Inflammatory macrophage treated with lipopolysaccharide for 1 hour (primary cell): ENCODE results near the gene CADPS2.

Source experiments
- DNase-seq, 2 donors: peaks; one replicate each; pipeline ENCODE4 v3.0.0-alpha.2; 2020 to 2022

CADPS2 gene

GRCh38 chr7:122429926-122430325, 456.3 kb downstream of the CADPS2 start:
- no peak for DNase-seq

DNA sequence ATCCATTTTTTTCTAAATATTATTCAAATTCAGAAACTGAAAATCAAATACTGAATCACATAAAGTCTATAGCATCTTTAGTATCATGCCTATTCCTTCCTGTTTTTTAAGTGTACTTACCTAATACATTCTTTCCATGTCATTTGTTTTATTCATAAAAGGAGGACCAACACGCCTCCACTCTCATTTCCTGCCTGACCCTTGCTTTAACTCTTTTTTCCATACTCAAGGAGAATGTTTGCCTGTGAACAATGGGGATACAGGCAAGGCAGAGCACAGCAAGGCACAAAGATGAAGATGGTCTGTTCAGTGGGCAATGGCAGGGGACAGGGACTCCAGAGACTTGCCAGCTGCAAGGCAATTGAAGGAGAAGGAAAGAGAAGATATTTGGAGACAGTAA, 460.5 kb downstream of the CADPS2 start:
- DNase-seq, result no peak

- no peak for DNase-seq
Measured at GRCh38 chr7:122423591-122423990, 462.7 kb downstream of the CADPS2 start.

DNA sequence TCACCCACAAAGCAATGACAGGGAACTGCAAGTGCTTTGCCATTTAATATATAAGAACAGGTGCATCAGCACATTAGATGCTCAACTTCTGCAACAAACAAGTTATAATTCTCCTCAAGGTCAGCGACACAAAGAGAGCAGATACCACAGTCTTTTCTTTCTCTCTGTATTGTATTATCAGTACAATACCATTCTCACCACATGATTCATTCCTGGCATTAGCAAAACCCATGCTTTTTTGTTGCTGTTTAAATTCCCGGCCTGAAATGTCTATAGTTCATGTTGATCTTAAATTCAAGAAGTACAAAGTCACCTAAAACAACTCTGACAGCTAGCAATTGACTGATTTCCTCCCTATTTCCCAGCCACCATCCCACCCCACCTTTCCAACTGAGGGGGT, 469.9 kb downstream of the CADPS2 start:
- DNase-seq, result no peak

- DNase-seq, result no peak
Measured at GRCh38 chr7:122415510-122415909, 470.8 kb downstream of the CADPS2 start.

GRCh38 chr7:122413339-122413738, 472.9 kb downstream of the CADPS2 start:
- DNase-seq, result no peak

- DNase-seq, result no peak
Measured at GRCh38 chr7:122412883-122413282, 473.4 kb downstream of the CADPS2 start.

- no peak for DNase-seq
Measured at GRCh38 chr7:122412441-122412840, 473.8 kb downstream of the CADPS2 start.

- DNase-seq, result no peak
Measured at GRCh38 chr7:122407195-122407594, 479.1 kb downstream of the CADPS2 start.

DNA sequence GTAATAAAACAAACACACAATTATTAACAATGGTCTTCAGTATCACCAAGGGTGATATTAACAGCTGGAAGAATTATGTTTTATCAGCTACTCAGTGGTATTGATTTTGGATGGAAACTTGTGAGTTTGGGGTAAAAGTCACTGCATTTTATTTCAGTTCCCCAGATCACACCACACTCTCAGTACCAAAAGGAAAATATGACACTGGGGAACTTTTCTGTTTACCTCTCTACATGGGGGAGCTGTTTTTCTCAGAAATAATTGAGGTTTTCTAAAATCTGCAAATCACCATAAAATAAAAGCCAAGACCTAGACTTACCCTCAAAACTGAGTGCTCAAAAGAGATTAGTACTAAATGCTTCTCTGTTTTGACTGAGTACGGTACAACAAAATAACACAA, 483.1 kb downstream of the CADPS2 start:
- DNase-seq, result no peak

DNA sequence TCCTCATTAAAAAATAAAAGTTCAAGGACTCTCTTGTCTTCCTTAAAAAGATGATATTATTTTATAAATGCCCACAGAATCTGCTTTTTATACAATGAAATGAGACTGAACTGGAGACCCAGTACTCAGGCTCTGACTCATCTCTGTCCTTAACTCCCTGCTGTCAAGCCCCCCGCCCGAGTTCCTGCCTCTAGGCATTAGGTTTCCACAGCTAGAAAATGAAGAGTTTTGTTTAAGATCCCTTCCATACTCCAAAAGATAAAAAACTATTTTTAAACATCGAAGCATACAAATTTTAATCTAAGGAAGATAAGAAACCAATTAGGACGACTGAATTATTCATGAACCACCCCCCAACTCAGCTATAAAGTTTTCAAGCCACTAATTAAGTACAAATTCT, 484.0 kb downstream of the CADPS2 start:
- DNase-seq, result no peak

- DNase-seq, result no peak
Measured at GRCh38 chr7:122397381-122397780, 488.9 kb downstream of the CADPS2 start.

DNA sequence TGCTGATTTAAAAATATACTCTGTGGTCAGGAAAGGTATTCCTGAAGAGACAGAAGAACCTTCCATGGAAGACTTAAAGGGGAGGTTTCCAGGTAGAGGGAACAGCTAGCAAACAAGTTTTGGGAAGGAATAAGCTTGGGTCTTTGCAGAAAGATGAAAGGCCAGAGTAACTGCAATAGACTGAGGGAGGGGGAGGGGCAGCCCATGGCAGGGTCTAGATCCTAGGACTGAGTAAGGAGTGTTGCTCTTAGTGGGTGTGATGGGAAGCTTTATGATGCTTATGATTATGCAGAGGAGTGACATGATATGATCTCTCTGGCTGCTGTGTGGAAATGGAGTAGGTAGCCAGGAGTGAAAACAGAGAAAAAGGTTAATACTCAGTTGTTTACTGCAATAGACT, 491.7 kb downstream of the CADPS2 start:
- DNase-seq, result no peak

DNA sequence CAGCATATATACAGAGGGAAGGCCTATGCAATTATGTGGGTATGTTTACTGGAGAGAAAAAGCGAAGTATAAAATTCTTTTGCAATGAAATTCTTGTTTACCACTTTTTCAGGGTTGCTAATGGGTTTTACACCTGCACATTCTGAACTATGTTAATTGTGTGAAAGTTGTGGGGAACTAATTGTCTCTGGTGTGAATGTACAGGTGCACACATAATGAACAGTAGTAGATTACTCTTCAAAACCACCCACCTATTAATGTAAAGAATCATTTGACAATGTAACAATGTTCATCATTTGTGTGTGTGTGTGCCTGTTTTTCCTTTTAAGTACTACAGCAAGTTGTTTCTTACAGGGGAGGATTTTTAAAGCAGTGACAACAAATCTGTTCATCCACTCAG, 501.7 kb downstream of the CADPS2 start:
- no peak for DNase-seq

- no peak for DNase-seq
Measured at GRCh38 chr7:122383934-122384333, 502.3 kb downstream of the CADPS2 start.

DNA sequence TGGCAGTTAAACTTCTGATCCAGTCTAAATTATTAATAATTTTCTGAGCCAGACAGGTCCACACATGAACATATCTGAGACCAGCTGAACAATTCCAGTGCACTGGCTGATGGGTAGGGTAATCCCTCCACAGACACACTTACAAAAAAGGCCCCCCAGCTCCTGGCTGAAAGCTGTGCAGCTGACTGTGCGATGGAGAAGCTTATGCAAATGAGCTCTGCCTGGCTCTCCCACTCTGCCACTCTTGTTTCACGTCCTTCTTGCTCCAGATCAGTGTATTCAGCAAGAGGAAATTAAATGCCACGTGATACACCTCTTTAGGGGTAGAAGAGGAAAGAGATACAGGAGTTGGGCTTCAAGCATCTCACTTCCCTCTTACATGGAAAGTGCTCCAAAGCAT, 505.3 kb downstream of the CADPS2 start:
- no peak for DNase-seq

DNA sequence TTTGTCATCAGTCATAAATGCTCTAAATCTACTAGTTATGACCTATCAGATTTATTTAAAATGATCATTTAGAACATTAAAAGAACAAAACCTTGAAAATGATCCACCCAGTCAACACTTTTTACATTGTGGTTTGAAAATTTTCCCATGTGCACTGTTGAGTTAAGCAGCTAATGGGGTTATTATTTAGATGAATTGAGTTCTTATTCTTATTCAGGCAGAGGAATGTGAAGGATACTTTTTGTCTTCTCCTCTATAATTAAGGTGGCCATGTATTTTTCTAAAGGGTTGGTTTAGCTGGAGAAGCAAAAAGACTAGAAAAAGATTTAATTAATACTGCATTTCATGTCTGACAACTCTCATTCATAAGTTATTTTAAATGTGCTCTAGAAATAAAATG, 506.8 kb downstream of the CADPS2 start:
- no peak for DNase-seq

GRCh38 chr7:122369756-122370155, 516.5 kb downstream of the CADPS2 start:
- DNase-seq, result no peak

GRCh38 chr7:122364761-122365280, 521.4 kb downstream of the CADPS2 start:
- no peak for DNase-seq

DNA sequence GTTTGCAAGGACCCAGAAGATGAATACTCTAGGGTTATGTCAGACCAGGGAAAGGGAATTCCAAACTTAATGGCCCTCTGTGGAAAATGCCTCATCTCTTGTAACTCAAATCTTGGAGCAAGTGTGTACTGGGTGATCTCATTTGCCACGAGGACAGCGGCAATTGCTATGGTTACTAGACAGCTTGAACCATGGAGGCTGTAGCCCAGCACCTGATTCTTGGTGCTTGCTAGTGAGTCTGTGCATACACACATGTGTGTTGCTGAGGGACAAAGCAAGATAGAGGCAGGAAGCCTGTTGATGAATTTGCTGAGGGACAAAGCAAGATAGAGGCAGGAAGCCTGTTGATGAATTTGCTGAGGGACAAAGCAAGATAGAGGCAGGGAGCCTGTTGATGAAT, 523.1 kb downstream of the CADPS2 start:
- no peak for DNase-seq

DNA sequence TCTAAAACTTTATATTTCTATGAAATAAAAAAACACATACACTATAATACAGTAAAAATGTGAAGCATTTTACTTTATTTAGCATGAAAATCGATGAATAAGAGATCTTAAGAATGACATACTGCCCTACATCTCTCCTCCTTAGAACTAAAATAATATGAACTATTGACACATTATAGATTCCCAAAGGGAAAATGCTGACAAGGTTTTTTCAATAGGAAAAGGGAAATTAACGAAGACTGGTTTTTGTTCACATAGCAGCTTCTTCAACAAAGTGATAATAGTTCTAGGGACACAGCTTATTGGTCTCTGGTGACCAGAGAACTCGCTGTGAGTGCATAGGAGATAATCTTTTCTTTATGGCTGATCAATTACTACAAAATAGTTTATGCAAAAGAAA, 523.8 kb downstream of the CADPS2 start:
- no peak for DNase-seq

GRCh38 chr7:122354656-122355055, 531.6 kb downstream of the CADPS2 start:
- DNase-seq, result no peak

DNA sequence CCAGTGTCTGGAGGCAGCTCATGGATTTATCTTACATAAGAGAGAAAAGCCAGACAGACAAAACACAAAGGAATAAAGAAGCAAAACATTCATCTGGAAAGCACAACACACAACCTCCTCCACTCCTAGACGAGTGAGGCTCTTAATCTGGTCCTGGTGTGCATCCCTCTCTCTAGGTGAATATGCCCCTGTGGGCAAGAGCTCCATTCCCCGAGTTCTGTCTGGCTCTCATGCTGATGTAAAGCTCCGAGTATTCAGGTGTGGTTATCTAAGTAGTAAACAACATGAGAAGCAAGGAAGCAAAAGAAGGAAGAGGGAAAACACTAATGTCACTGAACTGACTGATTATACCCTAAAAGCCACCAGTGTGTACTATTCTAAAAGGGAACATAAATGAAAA, 533.8 kb downstream of the CADPS2 start:
- DNase-seq, result no peak

DNA sequence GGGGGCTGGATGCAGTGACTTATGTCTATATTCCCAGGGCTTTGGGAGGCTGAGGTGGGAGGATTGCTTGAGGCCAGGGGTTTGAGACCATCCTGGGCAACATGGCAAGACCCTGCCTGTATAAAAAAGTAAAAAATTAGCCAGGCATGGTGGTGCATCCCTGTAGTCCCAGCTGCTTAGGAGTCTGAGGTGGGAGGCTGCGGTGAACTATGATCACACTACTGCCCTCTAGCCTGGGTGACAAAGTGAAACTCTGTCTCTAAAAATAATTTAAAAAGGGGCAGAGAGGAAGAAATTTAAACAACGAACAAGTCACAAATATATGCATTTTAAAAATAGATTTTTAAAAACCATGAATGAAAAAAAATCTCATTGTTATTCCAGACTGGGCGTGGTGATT, 535.6 kb downstream of the CADPS2 start:
- DNase-seq, result no peak

DNA sequence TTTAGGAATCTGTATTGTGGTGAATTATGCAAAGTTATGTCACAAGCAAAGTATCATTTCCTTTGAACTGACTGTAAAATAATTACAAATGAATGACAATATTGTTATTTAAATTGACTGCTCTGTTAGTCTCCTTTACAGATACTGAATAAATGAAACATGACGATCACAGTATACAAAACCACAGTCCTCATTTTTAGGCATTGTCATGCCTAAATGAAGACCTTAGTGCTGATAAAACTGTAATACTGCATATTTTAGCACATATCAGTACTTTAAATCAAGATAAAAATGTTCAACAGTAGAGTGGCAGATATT, 542.0 kb downstream of the CADPS2 start:
- no peak for DNase-seq
